Panc1 (cell line): ENCODE results near the gene ELFN2.

Source experiments
- CTCF ChIP-seq: fragments of 450-650 bp; IDR thresholded peaks from 2 replicates; pipeline ENCODE4 v1.5.1; 2017; ENCODE audit warnings: mild to moderate bottlenecking
- POLR2AphosphoS5 ChIP-seq: IDR thresholded peaks from 2 replicates; pipeline ENCODE4 v1.6.1; 2012; ENCODE audit warnings: mild to moderate bottlenecking, low read depth, low read length, moderate library complexity
- REST ChIP-seq, 2 experiments: IDR thresholded peaks; 2 replicates each; pipeline ENCODE4 v1.6.1; 2011 to 2012; ENCODE audit warnings: low read depth in 2 of 2, control low read depth in 1 of 2, low read length in 1 of 2, mild to moderate bottlenecking in 1 of 2, moderate library complexity in 1 of 2; ENCODE audit not compliant: insufficient read depth in 1 of 2
- TCF7L2 ChIP-seq: IDR thresholded peaks from 2 replicates; pipeline ENCODE4 v1.6.1; 2011; ENCODE audit warnings: mild to moderate bottlenecking, low read depth, low read length, inconsistent platforms

- peak; percentile 91 for TF ChIP-seq CTCF
- no peak for TF ChIP-seq POLR2AphosphoS5
- TF ChIP-seq REST (IDR thresholded peaks at IDR 0.05; ENCODE audit: insufficient read depth in 1 of 2, low read depth in 2 of 2, low read length in 1 of 2): peak in 1 of 2 experiments; percentile 72; a peak in 1 of 4 replicates
- no peak for TF ChIP-seq TCF7L2
Observed at GRCh38 chr22:37457093-37457893, 30.0 kb upstream of the ELFN2 start.
